A549 treated with GW870086 at 1 μM for 4 hours (cell line): Measurements from ENCODE around the gene MYO10. TPM values are rescaled to one million over a fixed set of nuclear protein-coding genes. Genes with fewer than 3 reads are reported as not detected.

Experiments
- total RNA-seq: library from RNA; stranded (reverse); fragments of 200-300 nt; extraction: Qiagen RNA extraction; gene quantifications from 5 replicates; pipeline ENCODE4 v1.2.3, GENCODE V29; 2022; ENCODE audit warnings: low read depth

MYO10 gene
- total RNA-seq, result 34.3 to 43.6 TPM (median 42.2 TPM) in 5 replicates

DNA sequence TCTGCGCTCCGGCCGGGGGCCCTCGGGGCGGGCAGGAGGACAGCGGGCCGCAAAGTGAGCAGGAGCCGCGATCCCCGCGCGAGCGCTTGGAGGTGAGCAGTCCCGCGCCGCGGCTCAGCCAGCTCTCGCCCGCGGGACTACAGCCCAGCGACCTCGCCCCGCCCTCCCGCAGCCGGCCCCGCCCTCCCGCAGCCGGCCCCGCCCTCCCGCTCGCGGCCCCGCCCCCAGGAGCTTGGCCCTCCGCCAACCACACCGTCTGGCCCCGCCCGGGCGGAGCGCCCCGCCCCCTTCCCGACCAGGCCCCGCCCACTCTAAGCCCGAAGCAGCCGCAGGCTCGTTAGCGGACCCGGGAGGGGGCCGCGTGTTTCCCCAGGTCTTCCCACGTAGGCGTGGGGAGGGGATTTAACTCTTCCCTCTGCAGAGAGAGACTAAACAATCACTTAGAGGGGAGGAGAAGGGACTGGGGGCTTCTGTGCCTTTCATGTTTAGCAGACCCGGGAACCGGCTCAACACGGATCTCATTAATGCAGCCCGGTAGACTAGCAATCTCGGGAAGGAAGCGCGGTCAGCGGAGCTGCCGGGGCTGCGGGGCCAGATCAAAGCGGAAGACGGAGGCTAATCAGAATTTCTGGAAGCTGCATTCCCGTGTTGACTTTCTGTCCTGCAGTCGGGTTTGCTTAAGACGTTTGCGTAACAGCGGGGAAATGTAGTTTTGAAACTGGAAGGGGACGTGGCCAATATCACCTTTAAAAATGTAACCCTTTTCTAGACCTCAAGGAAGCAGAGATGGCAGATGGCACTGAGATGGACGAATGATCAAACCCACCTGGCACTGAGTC is at the start of gene MYO10:
Gene MYO10, minus strand, starts transcription at position 139 of the 839 bp plus-strand sequence. CDS start 480 bp downstream, outside the sequence.

DNA sequence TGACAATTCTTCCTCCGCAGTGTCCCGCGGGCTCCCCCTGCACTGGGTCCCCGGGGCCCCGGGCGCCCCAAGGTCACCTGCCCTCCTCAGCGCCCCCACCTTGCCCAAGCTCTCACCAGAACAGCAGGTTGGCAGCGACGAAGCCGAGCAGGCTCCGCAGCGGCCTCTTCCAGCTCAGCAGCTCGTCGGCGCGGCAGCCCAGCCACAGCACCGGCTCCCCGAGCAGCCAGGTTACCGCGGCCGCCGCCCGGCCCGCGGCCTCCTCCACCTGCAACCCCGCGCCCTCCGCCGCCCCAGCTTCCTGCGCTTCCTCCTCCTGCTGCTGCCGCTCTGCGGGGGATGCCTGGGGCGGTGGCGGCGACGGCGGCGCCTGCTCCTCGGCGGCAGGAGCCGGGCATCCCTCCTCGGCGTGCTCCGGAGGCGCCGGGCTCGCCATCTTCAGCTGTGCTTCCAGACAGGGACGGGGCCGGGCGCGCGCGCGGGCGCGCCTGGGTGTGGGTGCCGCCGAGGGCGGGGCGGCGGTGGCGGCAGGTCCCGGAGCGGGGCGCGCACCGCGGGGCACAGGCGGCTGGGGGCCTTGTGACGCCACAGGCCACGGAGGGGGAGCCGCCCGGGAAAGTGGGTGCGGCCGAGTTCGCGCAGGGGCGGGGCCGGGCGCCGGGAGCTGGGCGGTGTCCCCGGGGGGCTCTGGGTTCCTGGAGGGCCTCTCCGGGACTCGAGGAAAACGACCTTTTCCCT is 319.4 kb downstream of the MYO10 start, which contains the start of gene RETREG1:
Gene RETREG1, minus strand, starts transcription at position 462 of the 738 bp plus-strand sequence. Its CDS starts 26 bp downstream, at position 436.

